PC-3 (cell line): ENCODE data around the gene PITRM1.

Experiments used
- CTCF ChIP-seq: fragments of 300-600 bp; sonication (generic); conservative IDR thresholded peaks from 2 replicates; pipeline ENCODE4 v1.5.1; 2017; ENCODE audit warnings: antibody characterized with exemption, low read depth, mild to moderate bottlenecking, low read length
- EZH2 ChIP-seq: fragments of 300-600 bp; sonication (generic); IDR thresholded peaks from one replicate; pipeline ENCODE4 v1.6.1; 2017; ENCODE audit warnings: antibody characterized with exemption, mild to moderate bottlenecking, low read length; ENCODE audit not compliant: unreplicated experiment

- no peak for TF ChIP-seq CTCF
- no peak for TF ChIP-seq EZH2
Observed at GRCh38 chr10:3150961-3151360, 21.6 kb downstream of the PITRM1 start.
